C4-2B (cell line): ENCODE data around the gene ZNRF1.

ENCODE experiments used
- CTCF ChIP-seq: fragments of 450-650 bp; conservative IDR thresholded peaks from 2 replicates; pipeline ENCODE4 v1.5.1; 2017; ENCODE audit warnings: mild to moderate bottlenecking
- ZFX ChIP-seq: fragments of 450-650 bp; IDR thresholded peaks from 2 replicates; pipeline ENCODE4 v1.6.1; 2017

- TF ChIP-seq CTCF = no peak
- TF ChIP-seq ZFX = no peak
Measured at GRCh38 chr16:75131081-75131480, 132.3 kb downstream of the ZNRF1 start.
